Fibroblast of skin of scalp (primary cell): Measurements from ENCODE around the gene PLXNA1.

Experiments used
- DNase-seq: peaks from one replicate; pipeline ENCODE4 v3.0.0-alpha.2; 2013

The PLXNA1 gene

GRCh38 chr3:127003175-127003555 lies 20.2 kb downstream of the PLXNA1 start:
- no peak for DNase-seq

GRCh38 chr3:127003601-127004280 lies 20.8 kb downstream of the PLXNA1 start:
- no peak for DNase-seq

- no peak for DNase-seq
These were observed 21.9 kb downstream of the PLXNA1 start for GRCh38 chr3:127004641-127005397.

- DNase-seq, result no peak
These were observed 23.1 kb downstream of the PLXNA1 start for GRCh38 chr3:127005864-127006500.

- DNase-seq, result no peak
These were observed 24.0 kb downstream of the PLXNA1 start for GRCh38 chr3:127006781-127007436.

GRCh38 chr3:127008236-127008635 lies 25.3 kb downstream of the PLXNA1 start:
- DNase-seq, result no peak

GRCh38 chr3:127009531-127009930 lies 26.6 kb downstream of the PLXNA1 start:
- DNase-seq, result peak; percentile 19

- DNase-seq, result peak; percentile 95
These were observed 28.5 kb downstream of the PLXNA1 start for GRCh38 chr3:127011270-127011992.

- peak; percentile 27 for DNase-seq
These were observed 29.2 kb downstream of the PLXNA1 start for GRCh38 chr3:127012091-127012490.

- no peak for DNase-seq
These were observed 30.3 kb downstream of the PLXNA1 start for GRCh38 chr3:127013181-127013580.

GRCh38 chr3:127013758-127014535 lies 31.0 kb downstream of the PLXNA1 start:
- DNase-seq, result no peak

- DNase-seq, result no peak
These were observed 31.8 kb downstream of the PLXNA1 start for GRCh38 chr3:127014536-127015281.

GRCh38 chr3:127015282-127016042 lies 32.5 kb downstream of the PLXNA1 start:
- peak; percentile 26 for DNase-seq

- no peak for DNase-seq
These were observed 33.1 kb downstream of the PLXNA1 start for GRCh38 chr3:127016043-127016343.

- no peak for DNase-seq
These were observed 33.5 kb downstream of the PLXNA1 start for GRCh38 chr3:127016461-127016860.

- no peak for DNase-seq
These were observed 34.3 kb downstream of the PLXNA1 start for GRCh38 chr3:127017229-127017628.

GRCh38 chr3:127017781-127018180 lies 34.9 kb downstream of the PLXNA1 start:
- no peak for DNase-seq

- no peak for DNase-seq
These were observed 35.5 kb downstream of the PLXNA1 start for GRCh38 chr3:127018306-127018828.

GRCh38 chr3:127019449-127019848 lies 36.5 kb downstream of the PLXNA1 start:
- peak; percentile 22 for DNase-seq

GRCh38 chr3:127020543-127020942 lies 37.6 kb downstream of the PLXNA1 start:
- no peak for DNase-seq
